Mesothelial cell of epicardium (in vitro differentiated cells): ENCODE data around the gene PPP6R2. TPM values are rescaled to one million over a fixed set of nuclear protein-coding genes. Genes with fewer than 3 reads are reported as not detected.

Experiments used
- DNase-seq, 2 experiments: peaks; one replicate each; pipeline ENCODE4 v3.0.0; 2021; ENCODE audit warnings: low spot score in 2 of 2; ENCODE audit not compliant: unreplicated experiment in 2 of 2
- H3K27ac Mint-ChIP-seq: 2 replicates; pipeline ENCODE4 v1.8.0; 2021; ENCODE audit warnings: mixed read lengths
- H3K27me3 Mint-ChIP-seq: 2 replicates; pipeline ENCODE4 v1.8.0; 2021; ENCODE audit warnings: low read depth, mixed read lengths
- H3K36me3 Mint-ChIP-seq: 2 replicates; pipeline ENCODE4 v1.8.0; 2021; ENCODE audit warnings: mixed read lengths
- H3K4me1 Mint-ChIP-seq: 2 replicates; pipeline ENCODE4 v1.8.0; 2021; ENCODE audit warnings: mixed read lengths
- H3K4me3 Mint-ChIP-seq: 2 replicates; pipeline ENCODE4 v1.8.0; 2021; ENCODE audit warnings: mild to moderate bottlenecking, moderate library complexity, mixed read lengths
- H3K9me3 Mint-ChIP-seq: 2 replicates; pipeline ENCODE4 v1.8.0; 2021; ENCODE audit warnings: mixed read lengths
- total RNA-seq: library from RNA; stranded (reverse); gene quantifications from 3 replicates; pipeline ENCODE4 v1.2.1, GENCODE V29; 2021
- TF ChIP-seq, protein P1 (sequence below): fragments of 200-600 bp; sonication (generic); IDR thresholded peaks from one replicate; pipeline ENCODE4 v1.5.0; 2021; ENCODE audit warnings: antibody characterized with exemption; ENCODE audit not compliant: unreplicated experiment

Gene PPP6R2
- total RNA-seq, 1 donor from 2014 or later: 83.7 TPM

DNA sequence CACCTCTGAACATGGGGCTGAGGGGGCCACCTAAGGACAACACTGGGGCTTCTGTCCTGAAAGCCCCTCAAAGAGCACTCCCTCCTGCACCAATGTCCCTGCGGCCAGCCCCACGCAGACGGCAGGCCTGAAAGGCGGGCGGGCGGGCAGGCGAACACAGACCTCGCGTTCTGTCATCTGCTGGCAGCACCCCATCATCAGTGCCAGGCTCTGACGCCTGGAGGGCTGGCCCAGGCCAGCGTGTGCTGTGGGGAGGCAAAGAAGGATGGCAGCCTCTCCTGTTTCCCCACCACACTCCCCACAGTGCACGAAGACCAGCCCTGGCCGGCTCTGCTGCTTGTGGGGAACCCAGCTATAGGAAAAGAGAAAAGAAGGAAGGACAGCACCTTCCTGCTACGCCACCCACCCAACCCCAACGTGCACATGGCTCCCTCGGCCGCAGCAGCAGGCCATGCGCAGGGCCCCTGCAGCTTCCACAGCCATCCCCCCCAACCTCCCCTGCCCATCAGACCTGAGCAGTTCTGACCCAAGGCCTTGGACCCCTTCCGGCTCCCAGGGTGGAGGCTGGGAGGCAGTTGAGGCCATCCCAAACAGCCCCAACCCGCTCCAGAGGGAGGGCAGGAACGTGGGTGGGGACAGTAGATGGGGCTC, 128.2 kb downstream of the PPP6R2 start:
- Mint-ChIP-seq H3K27me3 (no peaks in the 10 kb centered on the region), H3K36me3 (peaks cover 3% of the 10 kb centered on the region), H3K4me3 (no peak overlapping the region), H3K9me3 (no peaks in the 10 kb centered on the region), H3K27ac (no peak overlapping the region), H3K4me1 (peaks cover 28% of the 10 kb centered on the region)
- no peak for DNase-seq
- TF ChIP-seq, protein P1, sequence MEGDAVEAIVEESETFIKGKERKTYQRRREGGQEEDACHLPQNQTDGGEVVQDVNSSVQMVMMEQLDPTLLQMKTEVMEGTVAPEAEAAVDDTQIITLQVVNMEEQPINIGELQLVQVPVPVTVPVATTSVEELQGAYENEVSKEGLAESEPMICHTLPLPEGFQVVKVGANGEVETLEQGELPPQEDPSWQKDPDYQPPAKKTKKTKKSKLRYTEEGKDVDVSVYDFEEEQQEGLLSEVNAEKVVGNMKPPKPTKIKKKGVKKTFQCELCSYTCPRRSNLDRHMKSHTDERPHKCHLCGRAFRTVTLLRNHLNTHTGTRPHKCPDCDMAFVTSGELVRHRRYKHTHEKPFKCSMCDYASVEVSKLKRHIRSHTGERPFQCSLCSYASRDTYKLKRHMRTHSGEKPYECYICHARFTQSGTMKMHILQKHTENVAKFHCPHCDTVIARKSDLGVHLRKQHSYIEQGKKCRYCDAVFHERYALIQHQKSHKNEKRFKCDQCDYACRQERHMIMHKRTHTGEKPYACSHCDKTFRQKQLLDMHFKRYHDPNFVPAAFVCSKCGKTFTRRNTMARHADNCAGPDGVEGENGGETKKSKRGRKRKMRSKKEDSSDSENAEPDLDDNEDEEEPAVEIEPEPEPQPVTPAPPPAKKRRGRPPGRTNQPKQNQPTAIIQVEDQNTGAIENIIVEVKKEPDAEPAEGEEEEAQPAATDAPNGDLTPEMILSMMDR: no peak

GRCh38 chr22:50471962-50472361, 128.8 kb downstream of the PPP6R2 start:
- DNase-seq: no peak
- Mint-ChIP-seq H3K4me1 (peaks cover 33% of the 10 kb centered on the region), H3K4me3 (peak overlapping the region; percentile 26), H3K27me3 (no peaks in the 10 kb centered on the region), H3K27ac (peak overlapping the region; percentile 16), H3K9me3 (no peaks in the 10 kb centered on the region), H3K36me3 (no peaks in the 10 kb centered on the region)
- TF ChIP-seq, protein P1: no peak

DNA sequence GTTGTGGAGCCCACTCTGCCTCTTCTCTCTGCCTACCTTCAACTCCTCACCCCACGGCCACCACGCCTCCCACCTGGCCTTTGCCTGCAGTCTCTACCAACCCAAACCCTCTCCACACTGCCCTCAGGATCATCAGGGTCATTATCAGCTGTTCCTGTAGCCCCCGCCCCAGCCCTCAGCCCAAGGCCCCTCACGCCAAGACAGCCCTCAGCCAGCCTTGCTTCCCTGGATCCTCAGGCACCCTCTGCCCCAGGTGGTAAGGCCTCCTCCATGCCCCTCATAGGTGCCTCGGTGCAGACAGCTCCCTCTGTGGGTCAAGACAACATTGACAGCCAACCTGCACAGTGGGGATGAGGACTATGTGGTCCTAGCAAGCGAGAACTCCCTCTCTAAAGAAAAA, 130.0 kb downstream of the PPP6R2 start:
- Mint-ChIP-seq H3K9me3 (no peaks in the 10 kb centered on the region), H3K27ac (peak overlapping the region; percentile 95), H3K36me3 (no peaks in the 10 kb centered on the region), H3K4me1 (peaks cover 37% of the 10 kb centered on the region), H3K27me3 (peaks cover 3% of the 10 kb centered on the region), H3K4me3 (peak overlapping the region; percentile 95)
- TF ChIP-seq, protein P1: no peak
- DNase-seq: no peak

- Mint-ChIP-seq H3K36me3 (no peaks in the 10 kb centered on the region), H3K4me1 (peaks cover 37% of the 10 kb centered on the region), H3K27ac (peak overlapping the region; percentile 95), H3K9me3 (no peaks in the 10 kb centered on the region), H3K27me3 (peaks cover 11% of the 10 kb centered on the region), H3K4me3 (peak overlapping the region; percentile 95)
- TF ChIP-seq, protein P1: no peak
- DNase-seq: peak in 1 of 2 experiments; percentile 58
These were observed 130.9 kb downstream of the PPP6R2 start for GRCh38 chr22:50473855-50474671.

- Mint-ChIP-seq H3K4me1 (peaks cover 37% of the 10 kb centered on the region), H3K9me3 (no peaks in the 10 kb centered on the region), H3K36me3 (no peaks in the 10 kb centered on the region), H3K27me3 (peaks cover 21% of the 10 kb centered on the region), H3K4me3 (peak within 1 kb of the TSS; percentile 95), H3K27ac (peak within 1 kb of the TSS; percentile 95)
- DNase-seq: peak; percentile 91 to 94
- TF ChIP-seq, protein P1: no peak
These were observed 131.9 kb downstream of the PPP6R2 start, which contains the start of gene SBF1 for GRCh38 chr22:50474710-50475651. Gene SBF1, minus strand, starts transcription at chr22:50475035. Its CDS starts 195 bp downstream, at chr22:50474840.
